GOT3 (cell line): ENCODE data around the gene ZNF141.
"Not testable (repeated sequence)": the region's sequence is repeated elsewhere in the genome, so short reads cannot be mapped to it uniquely, and the experiment has no call there.

Experiments used
- DNase-seq: peaks from one replicate; lab custom pipeline; 2025; ENCODE audit warnings: mixed read lengths; lab: John Stamatoyannopoulos, UW

The ZNF141 gene

GRCh38 chr4:337143-337931, at the start of gene ZNF141:
ZNF141 (plus strand) TSS chr4:337814; CDS start chr4:337984, 170 bp downstream.
- peak; percentile 78 for DNase-seq

GRCh38 chr4:288891-289290, 48.7 kb upstream of the ZNF141 start:
- no peak for DNase-seq

GRCh38 chr4:294732-295131, 42.9 kb upstream of the ZNF141 start:
- DNase-seq, result no peak

GRCh38 chr4:302381-302780, 35.2 kb upstream of the ZNF141 start:
- no peak for DNase-seq

- DNase-seq, result not testable (repeated sequence)
Observed at GRCh38 chr4:304516-304915, 33.1 kb upstream of the ZNF141 start.

GRCh38 chr4:304969-305680, 32.5 kb upstream of the ZNF141 start, which contains the start of gene ZNF732:
ZNF732 (minus strand) TSS chr4:305474; CDS start chr4:305310, 164 bp downstream.
- DNase-seq, result no peak

- no peak for DNase-seq
Observed at GRCh38 chr4:306551-306961, 31.1 kb upstream of the ZNF141 start.

- no peak for DNase-seq
Observed at GRCh38 chr4:309807-310206, 27.8 kb upstream of the ZNF141 start.

GRCh38 chr4:314296-314903, 23.2 kb upstream of the ZNF141 start:
- DNase-seq, result no peak

GRCh38 chr4:328729-329128, 8.9 kb upstream of the ZNF141 start:
- DNase-seq, result no peak

- DNase-seq, result no peak
Observed at GRCh38 chr4:335515-335914, 2.1 kb upstream of the ZNF141 start.

- no peak for DNase-seq
Observed at GRCh38 chr4:336099-336892, 1.3 kb upstream of the ZNF141 start.

- DNase-seq, result no peak
Observed at GRCh38 chr4:336893-337142, 796 bp upstream of the ZNF141 start.

GRCh38 chr4:337932-338758, 531 bp downstream of the ZNF141 start:
- DNase-seq, result no peak

GRCh38 chr4:338759-339097, 1.1 kb downstream of the ZNF141 start:
- DNase-seq, result no peak

GRCh38 chr4:340011-340410, 2.4 kb downstream of the ZNF141 start:
- DNase-seq, result no peak

GRCh38 chr4:373062-373839, 35.6 kb downstream of the ZNF141 start:
- no peak for DNase-seq

GRCh38 chr4:374298-375160, 36.9 kb downstream of the ZNF141 start:
- no peak for DNase-seq

GRCh38 chr4:384311-385010, 46.8 kb downstream of the ZNF141 start:
- no peak for DNase-seq
